Lung (tissue), 12 donors: Measurements from ENCODE around the gene ADAP1. TPM values are rescaled to one million over a fixed set of nuclear protein-coding genes. Genes with fewer than 3 reads are reported as not detected.

Experiments
- ATAC-seq: fragments of 200-7000 bp; cut with Tn5 transposase; one replicate; pipeline ENCODE4 v1.9.1; 2020; ENCODE audit warnings: moderate number of reproducible peaks; ENCODE audit not compliant: insufficient read depth, low FRiP score
- DNase-seq, 3 donors: peaks; one replicate each; pipeline ENCODE4 v3.0.0-alpha.2; 2013 to 2017
- H3K27ac ChIP-seq, 2 donors: one replicate each; pipeline ENCODE4 v1.5.1; 2013; ENCODE audit warnings: mild to moderate bottlenecking in 2 of 2, moderate library complexity in 2 of 2, control low read depth in 1 of 2, inconsistent platforms in 1 of 2, low read depth in 1 of 2, low read length in 1 of 2
- H3K27me3 ChIP-seq, 3 donors: one replicate each; pipeline ENCODE4 v1.5.1; 2013; ENCODE audit warnings: low read length in 2 of 3; ENCODE audit not compliant: control insufficient read depth in 3 of 3, insufficient read depth in 3 of 3
- H3K36me3 ChIP-seq, 4 donors: one replicate each; pipeline ENCODE4 v1.5.1; 2013; ENCODE audit warnings: low read length in 4 of 4, mild to moderate bottlenecking in 1 of 4, moderate library complexity in 1 of 4; ENCODE audit not compliant: control insufficient read depth in 4 of 4, insufficient read depth in 4 of 4
- H3K4me1 ChIP-seq, 5 donors: one replicate each; pipeline ENCODE4 v1.5.1; 2013; ENCODE audit warnings: low read length in 5 of 5, mild to moderate bottlenecking in 2 of 5, moderate library complexity in 1 of 5; ENCODE audit not compliant: control insufficient read depth in 5 of 5, insufficient read depth in 5 of 5
- H3K4me3 ChIP-seq: one replicate; pipeline ENCODE4 v1.5.1; 2013; ENCODE audit warnings: mild to moderate bottlenecking, control low read depth, moderate library complexity
- H3K9ac ChIP-seq, 2 donors: one replicate each; pipeline ENCODE4 v1.5.1; 2013; ENCODE audit warnings: low read length in 2 of 2, control low read depth in 1 of 2; ENCODE audit not compliant: insufficient read depth in 1 of 2
- H3K9me3 ChIP-seq, 4 donors: one replicate each; pipeline ENCODE4 v1.5.1; 2013; ENCODE audit warnings: low read length in 3 of 4, mild to moderate bottlenecking in 1 of 4, moderate library complexity in 1 of 4; ENCODE audit not compliant: control insufficient read depth in 4 of 4, insufficient read depth in 3 of 4
- CTCF ChIP-seq: IDR thresholded peaks from 2 replicates; pipeline ENCODE4 v1.5.1; 2012; ENCODE audit warnings: mild to moderate bottlenecking; ENCODE audit errors: control extremely low read depth, extremely low read depth
- WGBS, 2 donors: extraction: QIAGEN DNeasy Blood & Tissue Kit; methylation state at CpG; one replicate each; pipeline ENCODE4 v1.1.7; 2013; 5-methylcytosine and 5-hydroxymethylcytosine counted together
- polyA plus RNA-seq, 2 donors: library from polyadenylated mRNA; stranded (reverse); fragments of 200-250 nt; gene quantifications; one replicate each; pipeline ENCODE4 v1.2.1, GENCODE V29; 2013
- total RNA-seq, 2 donors: library from RNA; depleted of rRNA in 1 of 2; stranded (reverse); fragments of >200 nt in 1 of 2; gene quantifications; one replicate each; pipeline ENCODE4 v1.2.1, GENCODE V29; 2014 to 2021
- donor health status: control.
- donor health status: control.
- donor health status: Bipolar disorder and iron deficiency.
- donor health status: healthy.
- donor health status: DM: yes; HTN: yes; CAD: no.

ADAP1 gene
- total and polyA plus RNA-seq, 4 donors = 11.5 to 39.0 (median 32.6) TPM

- WGBS, 2 donors = 95 to 96% methylated on average over 27 of the region's 27 CpGs
Measured at GRCh38 chr7:938546-939185, 15.8 kb downstream of the ADAP1 start.

GRCh38 chr7:937856-938484 lies 16.5 kb downstream of the ADAP1 start:
- TF ChIP-seq CTCF = no peak
- no peak overlapping the region for H3K4me3 ChIP-seq
- DNase-seq (no peak), ATAC-seq (no peak)
- WGBS, 2 donors = 93 to 95% methylated on average over 16 of the region's 16 CpGs
- no peaks in the 10 kb centered on the region for H3K4me1 ChIP-seq
- no peak overlapping the region for H3K9ac ChIP-seq
- H3K36me3 ChIP-seq = peaks cover 0 to 13% (median 0%) of the 10 kb centered on the region in 4 donors
- peaks cover 0 to 9% (median 0%) of the 10 kb centered on the region in 3 donors for H3K27me3 ChIP-seq
- peaks cover 0 to 4% (median 2%) of the 10 kb centered on the region in 4 donors for H3K9me3 ChIP-seq
- H3K27ac ChIP-seq = no peak overlapping the region

More at GRCh38 chr7:938546-939185, 15.8 kb downstream of the ADAP1 start:
- H3K9ac ChIP-seq = no peak overlapping the region
- ATAC-seq (no peak), DNase-seq (no peak)
- H3K9me3 ChIP-seq = peaks cover 0 to 4% (median 2%) of the 10 kb centered on the region in 4 donors
- peaks cover 0 to 13% (median 0%) of the 10 kb centered on the region in 4 donors for H3K36me3 ChIP-seq
- no peaks in the 10 kb centered on the region for H3K4me1 ChIP-seq
- H3K4me3 ChIP-seq = no peak overlapping the region
- H3K27ac ChIP-seq = no peak overlapping the region
- H3K27me3 ChIP-seq = peaks cover 0 to 9% (median 0%) of the 10 kb centered on the region in 3 donors
- no peak for TF ChIP-seq CTCF

GRCh38 chr7:936386-937054 lies 18.0 kb downstream of the ADAP1 start:
- no peaks in the 10 kb centered on the region for H3K4me1 ChIP-seq
- no peak overlapping the region for H3K9ac ChIP-seq
- 76 to 87% methylated on average over 18 to 22 of the region's 22 CpGs for WGBS, 2 donors
- ATAC-seq = no peak
- H3K9me3 ChIP-seq = peaks cover 0 to 4% (median 2%) of the 10 kb centered on the region in 4 donors
- H3K27ac ChIP-seq = no peak overlapping the region
- H3K36me3 ChIP-seq = peaks cover 0 to 13% (median 0%) of the 10 kb centered on the region in 4 donors
- H3K4me3 ChIP-seq = no peak overlapping the region
- DNase-seq = no peak
- no peak for TF ChIP-seq CTCF
- peaks cover 0 to 1% (median 0%) of the 10 kb centered on the region in 3 donors for H3K27me3 ChIP-seq
